Measurements from ENCODE around the gene PPA1.
A peak's percentile ranks its signal among the peaks of the same experiment; 100 is the strongest.

GRCh38 chr10:70272925-70273316 lies 39.7 kb upstream of the PPA1 start:
- TF ChIP-seq POLR2A (IDR thresholded peaks at IDR 0.05) = no peak
- no peak for TF ChIP-seq EP300 (IDR thresholded peaks at IDR 0.05)
- TF ChIP-seq CTCF (IDR thresholded peaks at IDR 0.05) = peak in 5 of 7 experiments; percentile 35 to 73 (median 47)

Data from stomach (tissue), 4 donors.